Sigmoid colon (tissue), 4 donors: Measurements from ENCODE around the gene ACADM.

Experiments
- CTCF ChIP-seq, 4 experiments: fragments of 450-650 bp in 3 of 4; fragments of 200-600 bp in 1 of 4; IDR thresholded peaks; one replicate each; pipeline ENCODE4 v1.5.1; 2016 to 2019; ENCODE audit warnings: antibody characterized with exemption in 4 of 4, mild to moderate bottlenecking in 3 of 4, moderate library complexity in 2 of 4
- POLR2AphosphoS5 ChIP-seq, 4 donors: sonication (generic); formaldehyde crosslinking; IDR thresholded peaks; one replicate each; pipeline ENCODE4 v1.6.1; 2017; ENCODE audit warnings: antibody characterized with exemption in 4 of 4

GRCh38 chr1:75707191-75707590 lies 17.3 kb upstream of the ACADM start:
- TF ChIP-seq CTCF (IDR thresholded peaks at IDR 0.05) (no peak), POLR2AphosphoS5 (IDR thresholded peaks at IDR 0.05) (no peak)
